ENCODE results near the gene OTUD3.
"Not testable (repeated sequence)": the region's sequence is repeated elsewhere in the genome, so short reads cannot be mapped to it uniquely, and the experiment has no call there.

OTUD3 gene

DNA sequence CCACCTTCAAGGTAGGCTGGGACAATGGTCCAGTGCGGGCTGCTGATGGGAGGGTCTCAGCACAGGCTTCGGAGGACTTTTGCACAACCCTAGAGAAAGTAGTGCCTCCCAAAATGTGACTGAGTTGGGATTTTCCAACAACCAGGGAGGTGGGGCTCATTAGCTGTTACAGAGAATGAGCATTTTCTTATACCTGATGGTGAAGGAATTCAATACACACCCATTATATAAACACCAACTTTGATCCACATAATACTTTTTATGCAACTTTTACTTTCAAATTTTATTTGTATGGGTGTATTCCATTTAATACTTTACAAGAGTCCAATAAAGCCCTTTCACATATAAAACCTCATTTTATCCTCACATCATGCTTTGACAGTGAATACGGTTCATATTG, 35.9 kb upstream of the OTUD3 start:
- Histone ChIP-seq H3K9me2 (replicated peaks; ENCODE audit: low read depth, low read length) (no peaks in the 10 kb centered on the region), H3K9me3 (ENCODE audit: insufficient read depth, low read depth, low read length) (no peaks in the 10 kb centered on the region), H3K4me3 (ENCODE audit: low read length, poor library complexity, severe bottlenecking) (no peak overlapping the region), H3K36me3 (ENCODE audit: insufficient read depth, low read length) (no peaks in the 10 kb centered on the region), H2AFZ (ENCODE audit: low read length) (no peak overlapping the region), H3K4me1 (ENCODE audit: insufficient read depth, low read length, poor library complexity, severe bottlenecking) (no peaks in the 10 kb centered on the region), H3K79me2 (ENCODE audit: insufficient read depth, low read length) (no peaks in the 10 kb centered on the region), H4K20me1 (ENCODE audit: insufficient read depth, low read length, poor library complexity, severe bottlenecking) (no peaks in the 10 kb centered on the region), H3K9ac (ENCODE audit: low read depth, low read length, poor library complexity, severe bottlenecking) (no peak overlapping the region), H3K27me3 (ENCODE audit: insufficient read depth, low read length, poor library complexity, severe bottlenecking) (no peaks in the 10 kb centered on the region), H3F3A (ENCODE audit: low read depth) (no peaks in the 10 kb centered on the region), H3K4me2 (ENCODE audit: low read depth, low read length, poor library complexity, severe bottlenecking) (no peak overlapping the region)
- no peak for TF ChIP-seq EZH2phosphoT487 (IDR thresholded peaks at IDR 0.05; ENCODE audit: borderline replicate concordance)
- TF ChIP-seq, protein P1, sequence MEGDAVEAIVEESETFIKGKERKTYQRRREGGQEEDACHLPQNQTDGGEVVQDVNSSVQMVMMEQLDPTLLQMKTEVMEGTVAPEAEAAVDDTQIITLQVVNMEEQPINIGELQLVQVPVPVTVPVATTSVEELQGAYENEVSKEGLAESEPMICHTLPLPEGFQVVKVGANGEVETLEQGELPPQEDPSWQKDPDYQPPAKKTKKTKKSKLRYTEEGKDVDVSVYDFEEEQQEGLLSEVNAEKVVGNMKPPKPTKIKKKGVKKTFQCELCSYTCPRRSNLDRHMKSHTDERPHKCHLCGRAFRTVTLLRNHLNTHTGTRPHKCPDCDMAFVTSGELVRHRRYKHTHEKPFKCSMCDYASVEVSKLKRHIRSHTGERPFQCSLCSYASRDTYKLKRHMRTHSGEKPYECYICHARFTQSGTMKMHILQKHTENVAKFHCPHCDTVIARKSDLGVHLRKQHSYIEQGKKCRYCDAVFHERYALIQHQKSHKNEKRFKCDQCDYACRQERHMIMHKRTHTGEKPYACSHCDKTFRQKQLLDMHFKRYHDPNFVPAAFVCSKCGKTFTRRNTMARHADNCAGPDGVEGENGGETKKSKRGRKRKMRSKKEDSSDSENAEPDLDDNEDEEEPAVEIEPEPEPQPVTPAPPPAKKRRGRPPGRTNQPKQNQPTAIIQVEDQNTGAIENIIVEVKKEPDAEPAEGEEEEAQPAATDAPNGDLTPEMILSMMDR (conservative IDR thresholded peaks at IDR 0.05; ENCODE audit: low read length): no peak

DNA sequence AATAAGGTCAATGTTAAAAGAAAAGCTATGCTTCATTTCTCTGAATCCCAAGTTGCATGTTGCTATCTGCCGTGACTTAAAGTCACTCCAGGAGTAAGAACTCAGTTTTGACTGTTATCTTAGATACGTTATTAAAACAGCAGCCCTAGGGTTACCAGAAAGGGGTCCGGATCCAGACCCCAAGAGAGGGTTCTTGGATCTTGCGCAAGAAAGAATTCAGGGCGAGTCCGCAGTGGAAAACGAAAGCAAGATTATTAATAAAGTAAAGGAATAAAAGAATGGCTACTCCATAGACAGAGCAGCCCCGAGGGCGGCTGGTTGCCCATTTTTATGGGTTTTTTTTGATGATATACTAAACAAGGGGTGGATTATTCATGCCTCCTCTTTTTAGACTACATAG, 34.9 kb upstream of the OTUD3 start:
- not testable (repeated sequence) for H3K4me3 ChIP-seq (ENCODE audit: low read length, poor library complexity, severe bottlenecking); H3K36me3 ChIP-seq (ENCODE audit: insufficient read depth, low read length); H3F3A ChIP-seq (ENCODE audit: low read depth); H3K9me2 ChIP-seq (replicated peaks; ENCODE audit: low read depth, low read length); H3K9ac ChIP-seq (ENCODE audit: low read depth, low read length, poor library complexity, severe bottlenecking); H3K4me2 ChIP-seq (ENCODE audit: low read depth, low read length, poor library complexity, severe bottlenecking); H3K79me2 ChIP-seq (ENCODE audit: insufficient read depth, low read length); H3K9me3 ChIP-seq (ENCODE audit: insufficient read depth, low read depth, low read length); H4K20me1 ChIP-seq (ENCODE audit: insufficient read depth, low read length, poor library complexity, severe bottlenecking); H3K4me1 ChIP-seq (ENCODE audit: insufficient read depth, low read length, poor library complexity, severe bottlenecking); H3K27me3 ChIP-seq (ENCODE audit: insufficient read depth, low read length, poor library complexity, severe bottlenecking); H2AFZ ChIP-seq (ENCODE audit: low read length)

DNA sequence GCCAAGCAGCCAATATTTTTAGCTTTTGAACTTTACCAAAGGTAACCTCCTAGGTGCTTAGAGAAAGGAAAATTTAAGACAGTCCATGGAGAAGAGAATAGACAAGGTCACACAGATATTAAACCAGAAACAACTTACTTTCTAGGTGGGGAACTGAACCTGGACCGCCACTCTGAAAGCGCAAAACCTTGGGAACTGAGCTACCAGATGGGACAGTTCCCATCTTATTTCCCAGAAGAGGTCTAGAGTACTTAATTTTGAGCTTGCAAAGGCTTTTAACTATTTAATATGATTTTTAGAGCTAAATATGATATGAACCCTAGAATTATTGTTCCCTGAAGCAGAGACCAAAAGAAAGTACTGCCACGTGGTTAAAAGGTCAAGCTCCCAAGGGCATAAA, 32.9 kb upstream of the OTUD3 start:
- not testable (repeated sequence) for H3K27me3 ChIP-seq (ENCODE audit: insufficient read depth, low read length, poor library complexity, severe bottlenecking); H3K36me3 ChIP-seq (ENCODE audit: insufficient read depth, low read length); H3K4me3 ChIP-seq (ENCODE audit: low read length, poor library complexity, severe bottlenecking); H3F3A ChIP-seq (ENCODE audit: low read depth); H3K9ac ChIP-seq (ENCODE audit: low read depth, low read length, poor library complexity, severe bottlenecking); H4K20me1 ChIP-seq (ENCODE audit: insufficient read depth, low read length, poor library complexity, severe bottlenecking); H3K4me2 ChIP-seq (ENCODE audit: low read depth, low read length, poor library complexity, severe bottlenecking); H3K9me3 ChIP-seq (ENCODE audit: insufficient read depth, low read depth, low read length); H2AFZ ChIP-seq (ENCODE audit: low read length); H3K79me2 ChIP-seq (ENCODE audit: insufficient read depth, low read length); H3K9me2 ChIP-seq (replicated peaks; ENCODE audit: low read depth, low read length); H3K4me1 ChIP-seq (ENCODE audit: insufficient read depth, low read length, poor library complexity, severe bottlenecking)

DNA sequence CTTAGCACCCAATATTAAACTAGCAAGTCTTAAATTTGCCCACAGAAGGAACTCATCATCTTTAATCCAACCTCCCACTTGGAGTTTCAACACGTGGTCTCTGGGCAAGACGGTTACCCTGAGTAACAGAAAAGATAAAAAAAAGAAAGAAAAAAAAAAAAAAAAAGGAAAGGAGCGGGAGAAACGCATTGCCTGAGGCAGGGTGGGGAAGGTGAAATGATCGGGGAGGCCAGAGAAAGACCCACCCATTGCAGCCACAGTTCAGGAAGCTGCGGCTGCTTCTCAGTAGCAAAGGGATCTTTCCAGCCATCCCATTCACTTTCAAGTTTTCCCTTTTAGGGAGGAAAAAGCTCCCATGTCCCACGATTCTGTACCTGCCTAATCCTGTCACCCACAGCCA, 32.0 kb upstream of the OTUD3 start:
- H2AFZ ChIP-seq (ENCODE audit: low read length): no peak overlapping the region
- H3K36me3 ChIP-seq (ENCODE audit: insufficient read depth, low read length): no peaks in the 10 kb centered on the region
- no peaks in the 10 kb centered on the region for H3K79me2 ChIP-seq (ENCODE audit: insufficient read depth, low read length)
- no peaks in the 10 kb centered on the region for H3F3A ChIP-seq (ENCODE audit: low read depth)
- no peaks in the 10 kb centered on the region for H4K20me1 ChIP-seq (ENCODE audit: insufficient read depth, low read length, poor library complexity, severe bottlenecking)
- no peak overlapping the region for H3K4me2 ChIP-seq (ENCODE audit: low read depth, low read length, poor library complexity, severe bottlenecking)
- H3K9me2 ChIP-seq (replicated peaks; ENCODE audit: low read depth, low read length): no peaks in the 10 kb centered on the region
- no peak overlapping the region for H3K9ac ChIP-seq (ENCODE audit: low read depth, low read length, poor library complexity, severe bottlenecking)
- H3K27me3 ChIP-seq (ENCODE audit: insufficient read depth, low read length, poor library complexity, severe bottlenecking): no peaks in the 10 kb centered on the region
- TF ChIP-seq, protein P1 (conservative IDR thresholded peaks at IDR 0.05; ENCODE audit: low read length): no peak
- no peaks in the 10 kb centered on the region for H3K4me1 ChIP-seq (ENCODE audit: insufficient read depth, low read length, poor library complexity, severe bottlenecking)
- H3K9me3 ChIP-seq (ENCODE audit: insufficient read depth, low read depth, low read length): no peaks in the 10 kb centered on the region
- H3K4me3 ChIP-seq (ENCODE audit: low read length, poor library complexity, severe bottlenecking): no peak overlapping the region

Measured in Loucy (cell line).